HG03108 (cell line): ENCODE data around the gene NMNAT3.

Experiments used
- ATAC-seq: cut with Tn5 transposase; IDR thresholded peaks from one replicate; pipeline ENCODE4 v1.9.1; 2021; ENCODE audit warnings: moderate library complexity; ENCODE audit not compliant: unreplicated experiment

The NMNAT3 gene

DNA sequence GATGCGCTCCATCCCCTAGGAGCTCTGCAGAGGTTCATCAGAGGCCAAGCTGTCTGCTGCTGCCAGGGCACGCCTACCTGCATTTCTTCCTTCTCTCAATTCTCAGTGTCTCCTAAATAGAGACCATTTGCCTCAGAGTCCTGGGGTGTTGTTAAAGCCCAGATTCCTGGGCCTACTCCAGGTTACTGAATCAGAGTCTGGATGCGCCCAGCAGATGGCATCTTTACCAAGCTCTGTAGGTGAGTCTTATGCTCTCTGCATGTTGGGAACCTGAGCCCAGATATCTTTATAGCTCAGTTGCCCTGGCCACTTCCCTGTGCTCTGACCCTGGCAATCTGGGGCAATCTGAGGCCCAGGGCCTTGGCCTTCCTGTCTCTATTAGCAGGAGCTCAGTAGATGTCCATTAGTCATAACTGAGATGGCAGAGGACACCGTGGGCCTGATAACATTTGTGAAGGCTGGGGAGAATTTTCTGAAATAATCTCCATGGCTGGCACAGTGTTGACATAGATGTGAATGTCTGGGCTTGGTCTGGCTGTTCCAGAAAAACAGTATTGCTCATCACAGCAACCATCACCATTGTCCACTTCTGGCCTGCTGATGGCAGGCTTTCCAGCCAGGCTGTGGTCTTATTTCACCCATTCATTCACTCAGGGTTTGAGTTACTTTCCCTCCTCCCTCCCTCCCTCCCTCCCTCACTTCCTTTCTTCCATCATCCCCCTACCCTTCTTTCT, 125.0 kb downstream of the NMNAT3 start:
- no peak for ATAC-seq

DNA sequence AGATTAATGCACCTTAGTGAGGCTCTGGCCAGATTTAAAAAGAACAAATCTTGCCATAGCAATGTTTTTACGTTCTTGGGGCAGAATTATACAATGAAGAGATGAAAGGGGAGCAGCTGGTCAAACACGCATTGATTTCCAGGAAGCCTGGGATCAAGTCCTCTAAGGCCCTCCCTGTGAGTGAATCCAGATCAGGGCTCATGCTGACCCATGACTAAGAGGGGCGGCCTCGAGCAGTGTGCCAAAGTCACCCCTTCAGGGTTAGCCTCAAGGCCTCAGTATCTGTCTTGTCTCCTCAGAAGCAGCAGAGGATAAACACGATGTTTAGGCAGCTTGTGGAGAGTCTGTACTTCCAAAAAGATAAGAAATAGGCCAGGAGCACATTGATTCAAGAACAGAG, 129.0 kb downstream of the NMNAT3 start:
- no peak for ATAC-seq

DNA sequence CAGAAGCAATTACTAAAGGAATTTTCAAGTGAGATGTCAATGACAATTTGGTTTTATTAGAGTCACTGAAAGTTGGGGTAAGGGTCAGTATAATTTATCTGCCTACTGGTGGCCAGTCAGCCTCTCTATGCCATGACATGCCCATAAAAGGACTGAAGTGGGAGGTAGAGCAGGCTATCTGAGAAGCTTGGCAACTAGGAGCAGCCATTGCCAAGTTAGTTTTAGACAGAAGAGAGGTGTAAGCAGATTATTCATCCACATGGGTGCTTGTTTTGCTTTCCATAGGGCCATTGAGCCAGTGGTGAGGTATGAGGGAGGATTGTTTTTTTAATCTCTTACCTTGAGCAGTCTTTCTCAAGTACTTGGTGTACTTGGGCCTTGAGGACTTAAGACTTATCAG, 130.1 kb downstream of the NMNAT3 start:
- ATAC-seq = no peak

- no peak for ATAC-seq
These were observed 131.0 kb downstream of the NMNAT3 start for GRCh38 chr3:139546772-139547171.

DNA sequence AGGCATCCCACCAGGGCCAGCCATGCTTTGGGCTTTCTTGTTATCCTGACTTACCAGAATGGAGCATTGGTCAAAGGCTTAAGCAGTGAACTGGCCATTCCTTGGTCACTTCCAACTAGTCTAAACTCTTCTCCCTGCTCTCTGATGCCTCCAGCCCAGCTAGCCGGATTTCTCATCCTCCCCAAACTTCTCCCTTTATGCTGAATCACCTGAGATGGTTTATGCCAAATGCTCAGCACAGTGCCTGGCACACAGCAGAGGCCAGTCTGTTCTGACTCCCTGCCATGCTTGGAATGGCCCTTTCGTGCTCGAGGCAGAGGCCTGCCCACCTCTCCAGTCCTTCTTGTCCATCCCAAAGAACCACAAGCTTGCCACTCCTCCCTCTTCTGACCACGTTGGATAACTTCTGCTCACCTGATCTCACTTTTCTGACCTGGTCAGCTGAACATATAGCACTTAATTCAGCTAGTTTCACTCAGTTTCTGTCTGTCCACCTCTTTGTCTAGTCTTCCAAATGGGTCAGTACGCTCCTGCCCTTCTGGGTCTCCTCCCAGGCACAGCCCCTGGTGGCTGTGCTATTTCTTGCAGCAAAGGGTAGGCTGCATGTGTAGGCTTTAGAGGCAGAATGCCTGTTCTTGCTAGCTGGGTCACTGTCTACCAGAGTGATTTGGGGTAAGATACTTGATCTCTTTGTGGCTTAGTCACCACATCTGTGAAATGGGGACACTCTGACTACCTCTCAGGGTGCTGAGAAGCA, 136.1 kb downstream of the NMNAT3 start:
- ATAC-seq = no peak

- ATAC-seq = no peak
These were observed 136.9 kb downstream of the NMNAT3 start for GRCh38 chr3:139540651-139541531.

DNA sequence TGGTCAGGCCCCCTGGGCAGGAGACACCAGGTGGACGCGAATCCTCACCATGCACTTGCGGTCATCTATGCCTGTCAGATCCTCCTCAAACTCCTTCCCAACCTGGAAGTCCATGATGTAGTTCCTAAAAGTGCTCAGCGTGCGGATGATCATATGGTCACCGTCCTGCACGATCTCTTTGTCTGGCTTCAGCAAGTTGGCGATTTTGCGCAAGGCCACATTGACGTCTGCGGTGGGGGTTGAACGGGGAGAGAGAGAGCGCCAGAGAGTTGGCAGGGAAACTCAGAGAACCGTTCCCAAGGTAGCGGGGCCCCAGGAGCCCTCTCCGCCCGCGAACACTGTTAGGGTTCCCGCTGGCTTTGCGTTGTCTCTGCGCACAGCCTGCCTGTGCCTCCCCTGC, 139.0 kb downstream of the NMNAT3 start:
- no peak for ATAC-seq

DNA sequence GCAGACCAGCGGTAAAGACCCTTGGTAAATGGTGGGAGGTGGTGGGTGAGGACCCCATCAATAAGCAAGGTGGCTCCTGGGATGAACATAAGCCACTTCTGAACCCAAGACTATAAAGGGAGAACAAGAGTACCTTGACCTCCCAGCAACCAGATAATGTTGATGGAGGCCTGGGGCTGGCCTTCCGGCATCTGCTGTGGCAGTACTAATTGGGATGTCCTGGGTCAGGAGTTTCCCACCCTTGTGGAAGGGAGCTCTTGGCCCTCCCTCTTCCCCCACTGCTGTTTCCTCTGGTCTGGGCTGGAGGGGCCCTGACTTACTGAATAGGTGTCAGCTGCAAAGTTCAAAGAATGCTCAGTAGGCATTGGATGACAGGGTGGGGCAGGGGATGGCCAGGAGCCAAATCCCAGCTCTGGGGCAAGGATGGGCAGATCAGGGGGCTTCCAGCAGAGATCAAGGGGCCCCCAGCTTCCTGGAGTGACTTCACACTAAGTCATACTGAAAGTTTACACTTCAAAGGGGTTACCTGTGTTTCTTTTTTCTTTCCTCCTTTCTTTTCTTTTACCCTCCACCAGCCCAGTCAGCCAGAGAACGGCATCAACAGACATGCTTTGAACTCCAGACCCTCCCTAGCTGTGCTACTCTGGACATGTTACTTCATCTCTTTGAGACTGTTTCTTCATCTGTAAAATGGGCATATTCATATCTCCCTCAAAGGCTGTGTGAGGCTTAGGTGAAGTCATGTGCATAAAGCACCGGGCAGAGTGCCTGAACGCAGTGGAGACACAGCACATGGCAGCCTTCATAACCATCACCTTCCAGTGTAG, 139.8 kb downstream of the NMNAT3 start:
- ATAC-seq = no peak

DNA sequence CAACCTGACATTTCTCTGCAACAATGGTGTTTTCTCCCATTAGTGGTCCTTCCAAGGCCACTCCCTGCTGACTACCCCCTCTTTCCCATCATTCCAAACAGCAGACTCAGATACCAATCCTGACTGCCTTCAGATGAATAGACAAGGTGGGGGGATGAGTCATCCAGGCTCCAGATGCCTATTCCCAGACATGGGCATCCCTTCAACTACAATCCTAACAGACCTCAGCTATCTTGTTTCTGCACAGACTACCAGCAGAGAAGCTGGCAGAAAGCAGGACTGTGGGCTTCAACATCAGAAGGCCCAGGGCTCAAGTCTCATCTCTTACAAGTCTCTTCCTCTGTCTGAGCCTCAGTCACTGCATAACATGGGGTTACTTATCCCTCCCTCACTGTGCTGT, 140.4 kb downstream of the NMNAT3 start:
- no peak for ATAC-seq

GRCh38 chr3:139534992-139535879, 142.5 kb downstream of the NMNAT3 start:
- no peak for ATAC-seq

- peak; percentile 79 for ATAC-seq
These were observed 143.3 kb downstream of the NMNAT3 start for GRCh38 chr3:139534455-139534812.

DNA sequence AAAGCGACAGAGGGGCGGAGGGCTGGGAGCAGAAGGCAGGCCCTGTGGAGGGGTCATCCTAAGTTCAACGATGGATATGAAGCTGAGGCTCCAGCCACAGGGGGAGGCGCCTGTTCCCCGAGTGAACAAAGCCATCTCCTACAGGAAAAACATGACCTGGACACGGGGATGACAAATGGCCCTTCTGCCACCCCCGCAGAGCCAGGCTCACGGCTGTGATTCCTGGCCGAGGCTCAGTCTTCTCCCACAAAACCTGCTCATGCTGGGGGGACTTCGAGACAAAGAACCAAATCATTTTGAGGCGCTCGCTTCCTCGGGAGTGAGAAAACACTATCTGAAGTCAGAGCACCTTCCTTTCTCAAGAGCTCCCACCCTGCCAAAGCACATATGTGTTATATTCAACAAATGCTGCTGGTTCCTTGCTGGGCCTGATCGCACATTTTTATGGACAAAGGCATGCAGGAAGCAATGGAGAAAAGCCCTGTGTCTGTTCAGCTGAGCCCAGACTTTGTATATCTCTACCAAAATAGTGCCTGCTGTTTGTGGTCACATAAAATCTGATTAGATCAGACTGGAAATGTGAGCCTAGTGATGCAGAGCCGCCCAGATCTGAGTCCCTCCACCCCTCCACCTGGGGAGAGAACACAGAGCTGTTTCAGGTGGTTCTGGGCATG, 143.9 kb downstream of the NMNAT3 start:
- peak; percentile 45 for ATAC-seq

GRCh38 chr3:139532976-139533375, 144.8 kb downstream of the NMNAT3 start:
- ATAC-seq = no peak

- ATAC-seq = no peak
These were observed 147.1 kb downstream of the NMNAT3 start for GRCh38 chr3:139530717-139531116.

DNA sequence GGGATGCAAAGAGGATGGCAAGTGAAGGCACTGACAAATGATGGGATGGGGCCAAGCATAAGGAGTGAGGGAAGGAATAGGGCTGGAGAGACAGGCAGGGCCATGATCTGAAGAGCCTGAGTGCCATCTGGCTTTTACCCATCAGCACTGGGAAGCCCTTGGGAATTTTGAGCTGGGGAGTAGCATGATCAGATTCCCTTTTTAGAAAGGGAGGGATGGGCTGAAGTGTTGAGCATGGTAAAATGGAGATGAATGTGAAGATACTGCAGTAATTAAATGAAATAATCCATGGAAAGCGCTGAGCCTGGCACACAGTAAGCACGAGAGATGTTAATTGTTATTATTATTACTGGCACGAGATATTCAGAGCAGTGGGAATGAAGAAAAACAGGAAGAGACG, 148.1 kb downstream of the NMNAT3 start:
- ATAC-seq = no peak

GRCh38 chr3:139528924-139529323, 148.8 kb downstream of the NMNAT3 start:
- no peak for ATAC-seq

- ATAC-seq = no peak
These were observed 149.5 kb downstream of the NMNAT3 start for GRCh38 chr3:139528281-139528680.

DNA sequence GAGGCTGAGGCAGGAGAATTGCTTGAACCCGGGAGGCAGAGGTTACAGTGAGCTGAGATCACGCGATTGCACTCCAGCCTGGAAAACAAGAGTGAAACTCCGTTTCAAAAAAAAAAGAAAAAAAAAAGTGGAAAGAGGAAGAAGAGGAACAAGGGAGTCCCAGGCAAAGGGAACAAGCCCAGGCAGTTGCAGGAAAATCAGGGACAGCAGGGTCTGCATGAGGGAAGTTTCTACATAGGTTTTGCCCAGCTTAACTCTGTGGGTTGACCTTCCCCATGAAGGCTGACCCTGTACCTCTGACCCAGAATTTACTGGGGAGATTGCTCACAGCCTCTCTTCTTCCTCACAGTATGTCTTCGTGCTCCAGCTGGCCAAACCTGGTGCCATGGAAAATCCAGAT, 150.5 kb downstream of the NMNAT3 start:
- ATAC-seq = no peak

GRCh38 chr3:139526146-139526545, 151.6 kb downstream of the NMNAT3 start:
- no peak for ATAC-seq
